NCI-H2107 (cell line): ENCODE data around the gene COX7A1.

Source experiments
- DNase-seq: peaks from one replicate; lab custom pipeline; 2025; lab: John Stamatoyannopoulos, UW

The COX7A1 gene

GRCh38 chr19:36112678-36113077, 39.6 kb downstream of the COX7A1 start:
- DNase-seq = no peak

GRCh38 chr19:36111200-36111539, 41.1 kb downstream of the COX7A1 start:
- no peak for DNase-seq

- DNase-seq = peak; percentile 31
These were observed 41.6 kb downstream of the COX7A1 start, which contains the start of gene OVOL3 for GRCh38 chr19:36110487-36111199. Gene OVOL3, plus strand, starts transcription at chr19:36111143. Its CDS starts 60 bp downstream, at chr19:36111203.

- no peak for DNase-seq
These were observed 43.6 kb downstream of the COX7A1 start for GRCh38 chr19:36108684-36109083.

- DNase-seq = no peak
These were observed 45.3 kb downstream of the COX7A1 start for GRCh38 chr19:36106991-36107390.

- no peak for DNase-seq
These were observed 45.8 kb downstream of the COX7A1 start for GRCh38 chr19:36106441-36106840.

- DNase-seq = no peak
These were observed 48.2 kb downstream of the COX7A1 start for GRCh38 chr19:36103842-36104552.

GRCh38 chr19:36103040-36103626, 49.1 kb downstream of the COX7A1 start:
- no peak for DNase-seq

- DNase-seq = no peak
These were observed 50.5 kb downstream of the COX7A1 start for GRCh38 chr19:36101550-36102327.
